Mucosa of gallbladder (tissue), 1 donor: ENCODE data around the gene ADRA2C. TPM values are rescaled to one million over a fixed set of nuclear protein-coding genes. Genes with fewer than 3 reads are reported as not detected.
A peak's percentile ranks its signal among the peaks of the same experiment; 100 is the strongest.

Experiments
- DNase-seq: peaks from one replicate; pipeline ENCODE4 v3.0.0-alpha.2; 2020; ENCODE audit warnings: low spot score
- total RNA-seq: library from RNA; stranded (reverse); gene quantifications from one replicate; pipeline ENCODE4 v1.2.1, GENCODE V29; 2021
- donor health status: DM: no; HTN: no; CAD: no.

The ADRA2C gene
- total RNA-seq, 1 donor from 2014 or later = 6.4 TPM

DNA sequence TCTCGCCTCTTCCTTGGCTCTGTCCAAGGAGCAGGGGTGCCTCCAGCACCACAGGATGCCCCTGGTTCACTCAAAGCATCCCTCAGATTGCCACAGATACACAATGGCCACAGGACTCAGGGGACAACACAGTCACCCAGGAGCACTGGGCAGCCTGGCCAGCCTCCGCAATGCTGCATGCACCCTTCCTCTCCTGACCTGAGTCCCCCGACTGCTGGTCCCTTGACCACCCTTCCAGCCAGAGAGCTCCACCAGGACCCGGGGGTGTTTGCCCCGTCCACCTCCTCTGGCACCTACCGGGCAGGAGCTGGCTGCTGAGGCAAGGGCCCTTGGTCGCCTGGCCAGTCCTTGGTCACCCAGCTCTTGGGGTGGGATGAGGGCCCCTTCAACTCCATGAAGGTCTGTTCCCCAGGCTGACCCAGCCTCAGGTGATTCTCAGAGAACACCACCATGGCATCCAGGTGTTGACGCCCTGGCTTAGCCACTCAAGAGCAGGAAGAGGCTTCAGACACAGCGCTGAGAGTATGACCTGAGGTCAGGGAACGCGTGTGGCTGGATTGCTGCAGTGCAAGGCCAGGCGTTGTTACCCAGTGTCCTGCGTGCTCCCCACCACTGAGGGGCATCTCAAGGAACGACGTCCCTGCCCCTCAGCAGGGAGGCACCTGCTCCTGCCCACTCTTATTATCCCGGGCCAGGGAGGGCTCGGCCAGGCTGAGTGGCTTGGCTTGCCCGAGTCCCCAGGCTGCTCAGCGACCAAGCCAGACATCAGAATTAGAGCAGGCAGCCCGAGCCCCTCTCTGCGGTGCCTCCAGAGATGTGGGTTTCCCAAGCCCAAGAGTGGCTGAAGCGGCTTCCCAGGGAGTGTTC is 10.2 kb downstream of the ADRA2C start:
- no peak for DNase-seq

DNA sequence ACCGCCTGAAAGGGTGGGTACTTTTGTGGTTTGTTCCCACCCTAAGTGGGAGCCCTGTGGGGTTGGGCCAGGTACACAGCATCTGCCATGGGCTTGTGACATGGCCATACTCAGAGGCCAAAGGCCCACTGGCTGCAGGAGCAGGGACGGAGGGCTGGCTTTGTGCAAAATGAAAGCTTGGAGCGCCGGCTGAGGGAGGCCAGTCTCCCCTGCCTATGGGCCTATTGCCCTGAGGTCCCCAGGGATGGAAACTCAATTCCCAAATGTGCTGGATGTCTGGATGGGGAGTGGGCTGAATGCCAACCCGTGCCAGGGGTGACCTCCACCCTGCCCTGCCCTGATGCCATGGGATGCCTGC is 10.8 kb downstream of the ADRA2C start:
- no peak for DNase-seq

DNA sequence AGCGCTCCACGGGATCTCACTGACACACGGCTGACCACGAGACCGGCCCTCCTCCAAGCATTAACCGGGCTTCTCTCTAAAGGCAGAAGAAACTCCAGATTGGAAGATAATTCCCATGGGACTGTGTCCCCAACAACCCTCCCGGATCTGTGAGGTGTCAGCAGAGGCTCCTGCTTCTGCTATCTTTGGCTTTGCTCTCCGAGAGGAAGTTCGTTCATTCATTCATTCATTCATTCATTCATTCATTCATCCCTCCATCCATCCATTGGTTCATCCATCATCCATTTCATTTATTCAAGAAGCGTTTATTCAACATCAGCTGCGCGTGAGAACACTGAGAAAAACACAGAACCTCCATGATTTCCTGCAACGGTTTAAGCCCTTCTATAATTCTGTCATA is 11.5 kb downstream of the ADRA2C start:
- DNase-seq = no peak

DNA sequence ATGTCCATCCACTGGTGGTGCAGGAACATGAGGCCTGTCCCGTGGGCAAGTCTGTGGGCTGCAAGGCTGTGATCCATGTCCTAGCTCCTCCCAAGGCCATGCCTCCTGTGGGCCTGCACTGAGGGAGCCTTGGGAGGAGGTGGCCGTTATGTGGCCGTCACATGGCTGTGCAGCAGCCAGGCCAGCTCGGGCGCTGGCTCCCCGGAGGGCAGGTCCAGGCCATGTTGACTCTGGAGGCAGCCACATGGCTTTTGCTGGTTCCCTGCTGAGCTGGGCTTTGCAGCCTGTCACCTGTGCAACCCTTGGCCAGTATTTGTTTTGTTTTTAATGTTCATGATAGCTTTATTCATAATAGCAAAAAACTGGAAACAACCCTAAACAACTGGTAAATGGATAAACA is 13.3 kb downstream of the ADRA2C start:
- no peak for DNase-seq

DNA sequence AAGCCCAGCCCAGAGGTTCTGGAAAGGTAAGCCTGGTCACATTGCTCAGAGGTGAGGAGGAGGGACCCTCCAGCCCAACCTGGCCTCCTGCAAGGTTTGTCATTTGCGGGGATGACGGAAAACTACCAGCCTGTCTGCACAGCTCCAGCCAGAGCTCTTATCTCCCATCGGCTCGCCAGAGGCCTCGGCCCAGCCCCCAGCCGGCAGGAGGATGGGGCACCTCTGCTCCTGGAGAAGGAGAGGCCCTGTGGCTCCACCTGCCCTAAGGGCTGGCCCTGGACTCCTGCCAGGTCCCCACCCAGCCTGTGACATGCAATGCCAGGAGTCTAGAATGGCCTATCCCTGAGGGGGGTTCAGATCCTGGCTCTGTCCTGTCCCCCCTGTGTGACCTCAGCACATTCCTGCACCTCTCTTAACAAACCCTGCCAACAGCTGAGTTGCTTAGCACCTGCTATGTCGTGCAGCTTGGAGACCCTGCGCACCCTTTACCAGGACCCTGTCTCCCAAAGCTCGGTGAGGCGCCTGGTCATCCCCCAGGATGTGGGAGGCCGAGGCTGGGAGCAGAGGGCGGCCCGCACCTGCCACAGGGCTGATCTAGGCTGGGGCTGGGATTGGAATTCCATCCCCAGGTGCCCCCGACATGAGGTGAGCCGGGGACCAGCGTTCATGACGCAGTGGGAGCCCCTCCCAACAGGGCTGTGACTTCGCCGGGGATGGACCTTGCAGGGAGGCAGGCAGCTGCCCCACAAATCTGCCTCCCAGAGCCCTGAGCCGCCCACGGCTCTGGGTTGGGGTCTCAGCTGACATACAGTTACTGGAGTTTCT is 14.4 kb downstream of the ADRA2C start:
- DNase-seq = peak; percentile 63

DNA sequence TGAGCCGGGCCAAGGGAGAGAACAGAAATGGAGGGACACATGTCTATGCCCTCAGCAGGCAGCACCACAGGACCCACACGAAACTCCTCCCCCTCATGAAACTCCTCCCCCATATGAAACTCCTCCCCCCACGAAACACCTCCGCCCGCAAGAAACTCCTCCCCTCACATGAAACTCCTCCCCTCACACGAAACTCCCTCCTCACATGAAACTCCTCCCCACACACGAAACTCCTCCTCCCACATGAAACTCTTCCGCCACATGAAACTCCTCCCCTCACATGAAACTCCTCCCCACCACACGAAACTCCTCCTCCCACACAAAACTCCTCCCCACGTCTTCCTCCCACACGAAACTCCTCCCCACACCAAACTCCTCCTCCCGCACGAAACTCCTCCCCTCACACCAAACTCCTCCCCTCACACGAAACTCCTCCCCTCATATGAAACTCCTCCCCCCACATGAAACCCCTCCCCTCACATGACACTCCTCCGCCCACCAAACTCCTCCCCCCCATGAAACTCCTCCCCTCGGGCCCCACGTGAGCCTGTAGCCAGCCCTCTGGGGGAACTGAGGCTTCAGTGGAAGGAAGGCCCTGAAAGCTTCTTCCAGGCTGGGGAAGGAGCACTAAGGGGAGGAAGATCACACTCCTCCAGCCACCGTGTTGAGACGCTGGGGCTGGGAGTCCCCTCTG is 15.2 kb downstream of the ADRA2C start:
- no peak for DNase-seq

DNA sequence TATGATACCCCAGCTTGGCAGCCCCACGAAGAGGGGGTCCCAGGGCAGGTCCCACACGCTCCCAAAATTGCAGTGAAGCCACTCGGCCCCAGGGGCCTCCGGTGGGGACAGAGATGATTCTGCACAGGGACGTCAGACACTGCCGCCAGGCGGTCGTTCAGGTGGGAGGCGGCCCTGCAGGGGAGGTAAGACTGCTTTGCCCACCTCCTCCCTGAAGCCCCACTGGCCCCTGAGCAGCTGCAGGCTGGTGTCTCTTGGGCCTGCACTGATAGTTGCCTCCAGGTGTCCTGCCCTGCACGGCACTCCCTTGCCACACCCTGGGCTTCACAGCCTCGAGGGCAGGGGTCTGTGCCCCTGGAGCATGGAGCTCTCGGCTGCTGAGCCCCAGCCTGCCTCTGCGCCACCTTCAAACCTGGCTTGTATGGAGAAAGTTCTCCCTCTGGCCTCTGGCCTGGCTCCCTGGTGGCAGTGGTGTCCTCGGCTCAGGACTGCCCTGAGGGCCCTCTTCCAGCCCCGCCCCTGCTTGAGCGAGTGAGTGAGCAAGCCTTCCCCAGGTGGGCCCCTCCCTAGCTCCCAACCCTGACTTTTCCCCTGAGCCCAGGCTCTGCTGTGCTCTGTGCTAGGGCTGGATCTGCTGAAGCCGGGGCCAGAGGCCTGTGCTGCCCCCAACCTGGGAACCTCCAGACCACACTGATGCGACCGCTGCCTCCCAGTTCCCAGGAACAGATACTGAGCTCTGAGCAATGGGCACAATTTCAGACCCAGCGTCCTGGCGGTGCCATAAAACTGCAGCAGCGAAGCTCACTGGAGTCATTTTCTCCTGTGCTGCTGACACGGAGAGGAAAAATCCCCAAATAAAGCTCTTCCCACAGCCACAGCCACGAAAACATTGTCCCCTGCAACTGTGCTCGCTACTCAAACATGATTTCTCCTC is 16.1 kb downstream of the ADRA2C start:
- no peak for DNase-seq

DNA sequence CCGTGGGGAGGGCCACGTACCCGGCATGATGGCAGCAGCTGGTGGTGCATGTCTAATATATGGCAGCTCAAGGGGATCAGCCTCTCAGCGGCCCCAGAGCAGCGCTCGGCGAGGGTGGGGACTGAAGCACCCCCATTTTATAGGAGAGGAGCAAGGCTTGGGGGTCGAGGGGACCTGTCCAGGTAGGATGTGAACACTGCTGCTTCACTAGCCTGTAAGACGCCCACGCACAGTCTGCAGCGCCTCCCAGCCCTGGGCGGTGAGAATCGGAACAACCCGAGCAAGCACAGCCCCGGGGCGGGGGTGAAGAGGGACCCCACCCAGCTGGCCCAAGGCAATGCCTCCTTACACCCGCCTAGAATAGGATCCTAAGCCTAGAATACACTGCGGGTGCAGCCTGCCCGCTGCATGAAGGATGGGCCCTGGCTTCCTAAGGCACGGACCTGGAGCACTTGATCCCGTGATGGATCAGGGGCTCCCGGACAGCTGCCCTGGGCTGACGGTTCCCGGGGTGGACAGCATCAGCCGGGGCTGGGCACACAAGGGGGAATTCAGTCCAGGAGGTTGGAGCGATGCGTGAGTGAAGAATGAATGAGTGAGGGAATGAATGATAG is 17.6 kb downstream of the ADRA2C start:
- DNase-seq = no peak

DNA sequence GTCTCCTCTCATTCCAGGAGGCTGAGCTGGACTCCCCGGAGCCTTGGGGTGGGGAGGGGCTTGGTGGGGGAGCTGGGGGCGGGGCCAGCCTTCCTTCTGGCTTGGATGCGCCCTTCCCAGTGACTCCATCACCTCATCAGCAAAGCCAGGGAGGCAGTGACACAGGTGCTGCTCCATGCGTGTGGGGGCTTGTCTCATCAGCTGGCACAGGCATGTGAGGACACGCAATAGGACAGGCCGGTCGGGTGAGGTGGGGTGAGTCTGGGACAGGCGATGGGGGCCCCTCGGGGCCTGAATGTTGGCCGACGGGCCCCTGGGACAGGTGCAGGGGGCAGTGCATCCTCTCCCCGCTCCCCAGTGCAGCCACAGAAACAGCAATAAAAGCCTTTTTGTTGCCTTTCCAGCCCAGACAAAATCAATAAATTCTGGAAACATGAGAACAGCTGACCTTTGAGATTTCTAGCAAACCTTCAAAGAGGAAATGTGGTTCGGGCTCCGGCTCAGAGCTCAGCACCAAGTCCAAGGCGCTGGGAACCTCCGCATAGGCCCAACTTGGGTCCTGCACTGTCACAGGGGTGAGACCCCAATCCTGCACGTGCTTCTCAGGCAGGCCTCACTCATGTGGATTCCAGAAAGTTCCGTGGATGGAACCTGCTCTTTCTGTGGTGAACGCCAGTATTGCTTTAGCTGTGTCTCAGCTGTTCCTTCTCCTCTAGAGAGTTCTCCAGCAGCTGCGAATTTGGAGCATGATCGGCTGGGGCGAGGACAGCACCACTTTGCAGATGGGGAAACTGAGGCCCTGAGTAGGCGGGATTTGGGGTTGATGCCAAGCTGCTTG is 18.5 kb downstream of the ADRA2C start:
- no peak for DNase-seq

DNA sequence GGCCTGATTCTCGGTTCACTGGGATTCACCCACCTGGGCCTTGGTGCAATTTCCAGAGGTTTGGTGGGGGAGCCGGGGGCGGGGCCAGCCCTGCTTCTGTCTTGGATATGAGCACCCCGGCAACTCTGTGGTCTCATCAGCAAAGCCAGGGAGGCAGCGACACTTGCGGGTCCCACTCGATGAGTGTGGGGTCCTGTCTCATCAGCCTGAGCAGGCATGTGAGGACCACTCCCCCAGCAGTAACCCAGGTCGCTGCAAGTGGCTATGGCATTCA is 19.0 kb downstream of the ADRA2C start:
- DNase-seq = no peak

DNA sequence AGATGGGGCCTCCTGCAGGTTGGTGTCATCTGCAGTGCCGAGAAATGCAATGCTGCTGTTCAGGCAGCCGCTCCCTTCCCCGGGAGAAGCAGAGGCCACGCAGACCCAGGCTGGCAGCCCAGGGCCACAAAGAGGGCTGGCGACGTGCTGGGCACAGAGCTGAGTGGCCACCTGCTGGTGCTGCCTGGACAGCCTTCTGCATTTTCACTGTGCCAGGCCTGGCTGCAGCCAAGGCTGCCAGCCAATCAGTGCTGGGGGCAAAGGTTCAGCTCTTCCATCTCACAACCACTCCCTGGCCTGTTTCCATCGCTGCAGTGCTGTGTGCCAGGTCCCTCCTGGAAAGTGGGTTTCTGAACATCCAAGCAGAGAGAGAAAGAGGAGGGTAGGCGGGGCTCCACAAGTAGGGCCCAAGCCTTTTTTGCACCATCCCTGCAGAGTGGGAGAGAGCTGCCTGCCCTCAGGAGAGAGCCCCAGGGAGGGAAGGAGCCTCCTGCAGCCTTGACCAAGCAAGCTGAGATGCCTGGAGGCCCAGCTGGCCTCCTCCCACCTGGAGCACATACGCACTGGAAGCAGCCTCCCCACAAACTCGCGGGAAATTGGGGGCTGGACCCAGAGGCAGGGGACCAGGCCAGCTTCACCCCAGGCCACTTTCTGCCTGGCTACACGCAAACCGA is 20.1 kb downstream of the ADRA2C start:
- DNase-seq = peak; percentile 82

DNA sequence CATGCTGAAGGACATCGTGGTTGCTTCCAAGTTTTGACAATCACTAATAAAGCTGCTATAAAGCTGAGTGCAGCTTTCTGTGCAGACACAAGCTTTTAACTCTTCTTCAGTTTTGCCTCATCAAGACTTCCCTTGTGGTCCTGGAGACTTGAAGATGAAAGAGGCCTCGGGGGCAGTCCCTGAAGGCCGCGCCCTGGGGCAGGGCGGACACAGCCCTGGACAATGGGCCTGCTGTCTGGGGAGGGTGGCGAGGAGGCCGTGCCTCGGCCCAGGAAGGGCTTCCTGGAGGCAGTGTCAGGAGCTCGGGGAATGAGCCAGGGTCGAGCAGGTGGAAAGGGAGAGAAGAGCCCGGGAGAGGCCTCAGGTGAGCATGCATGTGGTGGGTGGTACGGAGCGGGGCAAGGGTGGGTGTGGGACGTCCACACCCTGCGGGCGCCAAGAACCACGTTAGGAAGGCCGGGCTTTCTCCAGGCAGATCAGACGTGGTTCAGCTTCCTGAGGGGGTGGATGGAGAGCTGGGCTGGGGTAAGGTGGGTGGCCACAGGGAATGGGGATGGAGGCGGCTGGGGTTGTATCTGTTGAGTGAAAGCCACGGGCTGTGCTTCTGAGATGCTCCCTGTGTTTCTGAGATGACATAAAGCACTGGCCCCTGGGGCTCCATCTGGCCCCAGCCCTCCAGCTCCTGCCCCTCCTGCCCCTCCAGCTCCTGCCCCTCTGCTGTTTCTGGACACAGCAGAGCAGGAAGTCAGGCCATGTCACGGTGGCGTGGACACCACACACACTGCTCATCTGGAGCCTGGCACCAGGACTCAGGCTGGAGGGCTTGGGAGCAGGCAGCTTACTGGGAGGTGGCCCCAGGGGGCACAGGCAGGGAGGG is 21.5 kb downstream of the ADRA2C start:
- DNase-seq = no peak

DNA sequence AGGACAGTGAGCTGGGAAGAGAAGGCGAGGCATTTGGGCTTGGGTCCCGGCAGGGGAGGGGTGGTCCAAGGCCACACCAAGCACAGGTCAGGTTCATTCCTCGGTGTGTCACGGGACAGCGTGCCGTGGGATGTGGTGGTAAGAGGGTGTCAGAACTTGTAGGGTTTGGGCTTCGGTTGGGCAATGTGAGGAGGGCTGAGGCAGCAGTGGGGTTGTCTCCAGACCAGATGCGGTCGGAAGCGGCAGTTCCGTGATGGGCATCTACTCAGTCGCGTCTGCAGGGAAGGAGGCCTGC is 22.1 kb downstream of the ADRA2C start:
- no peak for DNase-seq

DNA sequence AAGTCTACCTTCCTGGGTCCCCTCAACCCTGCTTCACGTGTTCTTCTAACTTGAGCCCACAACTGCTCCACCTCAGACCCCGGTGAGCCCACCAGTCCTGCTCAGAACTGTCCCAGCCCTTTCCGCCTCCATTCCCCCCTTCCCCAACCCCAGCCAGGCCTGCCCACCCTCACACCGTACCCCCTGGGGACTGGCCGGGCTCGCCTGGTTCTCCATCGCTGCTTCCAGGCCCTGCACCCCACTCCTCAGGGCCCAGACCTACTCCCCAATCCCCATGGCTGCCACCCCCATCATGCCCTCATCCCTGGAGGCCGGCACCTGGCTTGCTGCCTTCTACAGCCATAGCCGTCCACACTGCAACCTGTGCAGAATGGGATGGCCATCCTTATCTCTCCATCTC is 23.4 kb downstream of the ADRA2C start:
- no peak for DNase-seq

DNA sequence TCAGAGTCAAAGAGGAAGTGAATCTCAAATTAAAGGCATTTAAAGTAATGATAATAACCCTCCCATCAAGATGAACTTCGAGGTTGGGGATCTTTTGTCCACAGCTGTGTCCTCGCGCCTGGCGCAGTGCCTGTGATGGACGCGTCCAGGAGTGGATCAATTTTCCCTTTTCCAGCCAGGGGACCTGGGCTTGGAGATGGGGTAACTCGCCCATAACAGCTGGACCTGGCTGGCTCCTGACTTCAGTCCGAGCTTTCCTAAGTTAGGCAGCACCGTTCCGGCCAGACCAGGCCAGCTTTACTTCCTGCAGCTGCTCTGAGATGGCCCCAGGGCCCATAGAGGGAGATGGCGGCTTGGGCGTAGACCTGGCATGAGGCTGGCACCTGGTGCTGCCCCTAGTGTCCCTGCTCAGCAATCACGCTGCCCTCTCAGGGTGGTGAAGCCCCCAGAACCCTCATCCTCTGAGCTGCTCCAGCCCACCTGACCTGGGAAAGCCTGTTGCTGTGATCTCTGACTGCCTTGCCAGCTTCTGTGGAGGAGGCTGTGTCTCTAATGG is 23.9 kb downstream of the ADRA2C start:
- no peak for DNase-seq

DNA sequence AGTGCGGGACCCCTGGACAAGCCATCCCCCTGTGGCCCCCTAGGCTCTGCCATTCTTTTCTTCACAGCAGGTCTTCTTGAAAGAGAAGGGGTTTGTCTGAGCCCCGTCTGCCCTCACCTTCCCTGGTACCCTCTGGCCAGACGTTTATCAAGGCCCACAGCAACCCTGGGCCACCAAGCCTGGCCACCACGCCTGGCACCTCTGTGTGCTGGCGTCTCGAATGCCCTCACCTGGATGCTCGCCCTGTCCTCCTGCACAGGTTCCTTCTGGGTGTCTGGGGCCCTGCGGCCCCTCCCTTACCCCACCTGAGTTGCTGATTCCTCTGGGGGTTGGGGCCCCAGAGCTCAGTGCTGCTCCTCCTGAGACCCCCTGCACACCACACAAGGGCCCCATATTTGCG is 25.1 kb downstream of the ADRA2C start:
- DNase-seq = no peak

DNA sequence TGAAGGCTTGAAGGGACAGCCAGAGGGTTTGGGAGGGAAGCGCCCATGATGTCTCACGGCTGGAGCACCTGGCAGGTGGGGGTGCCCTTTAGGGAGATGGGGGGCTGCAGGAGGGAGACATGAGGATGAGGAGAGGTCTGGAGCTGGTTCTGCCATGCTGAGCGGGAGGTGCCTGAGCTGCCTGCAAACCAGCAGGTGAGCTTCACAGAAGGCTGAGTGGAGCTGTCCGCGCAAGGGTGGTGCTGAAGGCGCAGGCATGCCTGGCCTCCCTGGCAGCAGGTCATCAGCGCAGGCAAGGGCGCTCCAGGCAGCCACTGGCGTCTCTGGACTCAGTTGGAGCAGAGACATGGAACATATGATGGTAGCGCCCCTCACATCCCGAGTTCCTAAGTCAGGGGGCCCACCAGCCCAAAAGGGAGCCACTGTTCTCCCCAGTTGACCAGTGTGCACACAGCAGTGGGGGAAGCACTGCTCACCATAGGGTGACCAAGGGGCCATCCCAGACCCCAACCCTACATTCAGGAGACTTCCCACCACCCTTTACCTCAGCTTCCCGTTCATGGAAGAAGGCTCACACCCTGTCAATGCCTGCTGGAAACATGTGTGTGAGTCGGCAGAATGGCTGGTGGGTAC is 25.8 kb downstream of the ADRA2C start:
- peak; percentile 74 for DNase-seq

DNA sequence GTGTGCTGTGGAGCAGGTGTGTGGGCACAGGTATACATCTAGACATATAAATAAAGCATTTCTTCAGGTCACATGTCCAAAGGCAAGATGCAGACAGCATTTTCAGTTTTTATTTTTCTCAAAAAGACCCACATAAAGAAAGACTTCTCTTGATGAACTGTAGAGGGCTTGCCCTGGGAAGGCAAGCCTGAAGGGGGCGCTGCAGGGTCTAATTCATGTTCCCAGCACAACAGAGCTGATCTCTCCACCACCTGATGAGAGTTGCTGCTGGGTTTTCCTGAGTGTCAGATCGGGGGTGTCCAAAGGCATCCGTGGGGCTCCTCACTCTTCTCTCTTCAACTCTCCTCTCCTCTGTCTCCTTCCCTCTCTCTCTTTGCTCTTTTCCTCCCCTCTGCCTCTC is 26.6 kb downstream of the ADRA2C start:
- DNase-seq = no peak
